ENCODE measurements around the gene SLC25A27. TPM values are rescaled to one million over a fixed set of nuclear protein-coding genes. Genes with fewer than 3 reads are reported as not detected.

The SLC25A27 gene
- total RNA-seq, 1 donor from 2014 or later: 0.26 TPM

- DNase-seq (ENCODE audit: low read depth in 2 of 2): no peak
Measured at GRCh38 chr6:46715141-46715540, 62.4 kb downstream of the SLC25A27 start.

- no peak for DNase-seq (ENCODE audit: low read depth in 2 of 2)
Measured at GRCh38 chr6:46719099-46719498, 66.3 kb downstream of the SLC25A27 start.

- no peak for DNase-seq (ENCODE audit: low read depth in 2 of 2)
Measured at GRCh38 chr6:46720401-46720800, 67.6 kb downstream of the SLC25A27 start.

Other genes starting within 250 kb of the SLC25A27 start
- 0.25 and 0.26 TPM in 2 replicates for gene RCAN2, start 161.5 kb upstream of the SLC25A27 start, total RNA-seq
- gene CYP39A1, start 157 bp upstream of the SLC25A27 start, total RNA-seq: 0.25 and 0.26 TPM in 2 replicates
- under 0.01 TPM in 2 replicates for gene TDRD6, start 34.9 kb downstream of the SLC25A27 start, total RNA-seq
- gene PLA2G7, start 82.4 kb downstream of the SLC25A27 start, total RNA-seq: under 0.01 TPM in 1 of 2 replicates, not detected in the other
- gene ANKRD66, start 94.0 kb downstream of the SLC25A27 start, total RNA-seq: not detected in 2 replicates
- gene MEP1A, start 140.4 kb downstream of the SLC25A27 start, total RNA-seq: not detected in 2 replicates